ENCODE results near the gene RBM33.
A peak's percentile ranks its signal among the peaks of the same experiment; 100 is the strongest.

Gene RBM33

GRCh38 chr7:155705623-155706360 lies 61.3 kb downstream of the RBM33 start:
- Histone ChIP-seq H3K9me2 (ENCODE audit: low read depth, low read length) (no peaks in the 10 kb centered on the region), H3K79me2 (ENCODE audit: insufficient read depth, low read length) (peaks cover 13% of the 10 kb centered on the region; the same call in 1 of the 2 replicates), H3F3A (ENCODE audit: insufficient read depth, low read length) (no peaks in the 10 kb centered on the region), H4K20me1 (ENCODE audit: insufficient read depth, low read length) (no peaks in the 10 kb centered on the region), H3K9me3 (ENCODE audit: low read length) (no peaks in the 10 kb centered on the region), H3K27ac (ENCODE audit: low read depth, low read length, poor library complexity, severe bottlenecking) (no peak overlapping the region), H3K27me3 (ENCODE audit: insufficient read depth, low read length) (no peaks in the 10 kb centered on the region), H3K4me3 (ENCODE audit: low read depth, low read length, poor library complexity, severe bottlenecking) (no peak overlapping the region), H2AFZ (ENCODE audit: low read length) (no peak overlapping the region), H3K36me3 (ENCODE audit: insufficient read depth, low read length) (peaks cover 97% of the 10 kb centered on the region), H3K4me1 (ENCODE audit: insufficient read depth, low read length, severe bottlenecking) (peaks cover 22% of the 10 kb centered on the region), H3K9ac (ENCODE audit: low read length) (no peak overlapping the region), H3K4me2 (ENCODE audit: low read length) (no peak overlapping the region)
- TF ChIP-seq CTCF (IDR thresholded peaks at IDR 0.05; ENCODE audit: low read length) (no peak), EZH2 (IDR thresholded peaks at IDR 0.05; ENCODE audit: borderline replicate concordance, low read length) (no peak)

GRCh38 chr7:155706376-155706775 lies 61.9 kb downstream of the RBM33 start:
- Histone ChIP-seq H3F3A (ENCODE audit: insufficient read depth, low read length) (no peaks in the 10 kb centered on the region), H3K9me3 (ENCODE audit: low read length) (no peaks in the 10 kb centered on the region), H3K79me2 (ENCODE audit: insufficient read depth, low read length) (peaks cover 9% of the 10 kb centered on the region; the same call in 1 of the 2 replicates), H3K9ac (ENCODE audit: low read length) (no peak overlapping the region), H3K36me3 (ENCODE audit: insufficient read depth, low read length) (peaks cover 97% of the 10 kb centered on the region), H2AFZ (ENCODE audit: low read length) (no peak overlapping the region), H3K9me2 (ENCODE audit: low read depth, low read length) (no peaks in the 10 kb centered on the region), H3K4me2 (ENCODE audit: low read length) (no peak overlapping the region), H3K4me1 (ENCODE audit: insufficient read depth, low read length, severe bottlenecking) (peaks cover 23% of the 10 kb centered on the region), H3K27me3 (ENCODE audit: insufficient read depth, low read length) (no peaks in the 10 kb centered on the region), H4K20me1 (ENCODE audit: insufficient read depth, low read length) (no peaks in the 10 kb centered on the region), H3K27ac (ENCODE audit: low read depth, low read length, poor library complexity, severe bottlenecking) (no peak overlapping the region), H3K4me3 (ENCODE audit: low read depth, low read length, poor library complexity, severe bottlenecking) (no peak overlapping the region)
- TF ChIP-seq CTCF (IDR thresholded peaks at IDR 0.05; ENCODE audit: low read length) (no peak), EZH2 (IDR thresholded peaks at IDR 0.05; ENCODE audit: borderline replicate concordance, low read length) (no peak)

- H3K4me3 ChIP-seq (ENCODE audit: low read depth, low read length, poor library complexity, severe bottlenecking), result no peak overlapping the region
- H3K27me3 ChIP-seq (ENCODE audit: insufficient read depth, low read length), result no peaks in the 10 kb centered on the region
- H3K9me2 ChIP-seq (ENCODE audit: low read depth, low read length), result no peaks in the 10 kb centered on the region
- no peak overlapping the region; the same call in 1 of the 2 replicates for H3K4me2 ChIP-seq (ENCODE audit: low read length)
- no peak overlapping the region; the same call in 1 of the 2 replicates for H3K9ac ChIP-seq (ENCODE audit: low read length)
- H2AFZ ChIP-seq (ENCODE audit: low read length), result no peak overlapping the region
- H3K36me3 ChIP-seq (ENCODE audit: insufficient read depth, low read length), result peaks cover 96% of the 10 kb centered on the region
- no peaks in the 10 kb centered on the region for H3F3A ChIP-seq (ENCODE audit: insufficient read depth, low read length)
- peaks cover 9% of the 10 kb centered on the region; the same call in 1 of the 2 replicates for H3K79me2 ChIP-seq (ENCODE audit: insufficient read depth, low read length)
- H3K27ac ChIP-seq (ENCODE audit: low read depth, low read length, poor library complexity, severe bottlenecking), result peak overlapping the region; percentile 62
- no peaks in the 10 kb centered on the region for H4K20me1 ChIP-seq (ENCODE audit: insufficient read depth, low read length)
- H3K4me1 ChIP-seq (ENCODE audit: insufficient read depth, low read length, severe bottlenecking), result peaks cover 39% of the 10 kb centered on the region
- TF ChIP-seq CTCF (IDR thresholded peaks at IDR 0.05; ENCODE audit: low read length), result no peak
- no peak for TF ChIP-seq EZH2 (IDR thresholded peaks at IDR 0.05; ENCODE audit: borderline replicate concordance, low read length)
- no peaks in the 10 kb centered on the region for H3K9me3 ChIP-seq (ENCODE audit: low read length)
Measured at GRCh38 chr7:155709453-155709852, 65.0 kb downstream of the RBM33 start.
